ENCODE data around the gene ABL1. TPM values are rescaled to one million over a fixed set of nuclear protein-coding genes. Genes with fewer than 3 reads are reported as not detected.
"Not testable (repeated sequence)": the region's sequence is repeated elsewhere in the genome, so short reads cannot be mapped to it uniquely, and the experiment has no call there.

The ABL1 gene
- total RNA-seq, 2 donors from 2014 or later = 34.9 to 35.8 TPM

GRCh38 chr9:130905902-130906734, 71.1 kb downstream of the ABL1 start:
- Mint-ChIP-seq H3K36me3 (ENCODE audit: low read depth) (no peaks in the 10 kb centered on the region), H3K27me3 (peaks cover 10% of the 10 kb centered on the region), H3K4me1 (no peaks in the 10 kb centered on the region), H3K4me3 (no peak overlapping the region), H3K27ac (no peak overlapping the region)
- H3K9me3 ChIP-seq (ENCODE audit: control insufficient read depth, low read length, poor library complexity, severe bottlenecking) = no peaks in the 10 kb centered on the region
- no peak for DNase-seq
- ATAC-seq = no peak

- ATAC-seq (no peak), DNase-seq (no peak)
- Mint-ChIP-seq H3K27ac (no peak overlapping the region), H3K4me1 (no peaks in the 10 kb centered on the region), H3K36me3 (ENCODE audit: low read depth) (no peaks in the 10 kb centered on the region), H3K27me3 (peaks cover 10% of the 10 kb centered on the region), H3K4me3 (no peak overlapping the region)
- no peaks in the 10 kb centered on the region for H3K9me3 ChIP-seq (ENCODE audit: control insufficient read depth, low read length, poor library complexity, severe bottlenecking)
Observed at GRCh38 chr9:130906735-130907416, 71.8 kb downstream of the ABL1 start.

GRCh38 chr9:130908146-130908877, 73.3 kb downstream of the ABL1 start:
- DNase-seq = no peak
- Mint-ChIP-seq H3K36me3 (ENCODE audit: low read depth) (no peaks in the 10 kb centered on the region), H3K27me3 (peaks cover 10% of the 10 kb centered on the region)

GRCh38 chr9:130908878-130909355, 73.9 kb downstream of the ABL1 start:
- H3K9me3 ChIP-seq (ENCODE audit: control insufficient read depth, low read length, poor library complexity, severe bottlenecking) = no peaks in the 10 kb centered on the region
- H3K4me1 Mint-ChIP-seq = no peaks in the 10 kb centered on the region
- no peak overlapping the region for H3K4me3 Mint-ChIP-seq
- H3K36me3 Mint-ChIP-seq (ENCODE audit: low read depth) = no peaks in the 10 kb centered on the region
- ATAC-seq (no peak), DNase-seq (no peak)
- H3K27me3 Mint-ChIP-seq = peaks cover 4% of the 10 kb centered on the region
- no peak overlapping the region for H3K27ac Mint-ChIP-seq

More at GRCh38 chr9:130908146-130908877, 73.3 kb downstream of the ABL1 start:
- no peak overlapping the region for H3K27ac Mint-ChIP-seq
- H3K9me3 ChIP-seq (ENCODE audit: control insufficient read depth, low read length, poor library complexity, severe bottlenecking) = no peaks in the 10 kb centered on the region
- H3K4me3 Mint-ChIP-seq = no peak overlapping the region
- no peaks in the 10 kb centered on the region for H3K4me1 Mint-ChIP-seq
- no peak for ATAC-seq

GRCh38 chr9:130910041-130910440, 75.0 kb downstream of the ABL1 start:
- not testable (repeated sequence) for H3K27ac Mint-ChIP-seq; H3K27me3 Mint-ChIP-seq; ATAC-seq; H3K9me3 ChIP-seq (ENCODE audit: control insufficient read depth, low read length, poor library complexity, severe bottlenecking); H3K36me3 Mint-ChIP-seq (ENCODE audit: low read depth); DNase-seq; H3K4me1 Mint-ChIP-seq; H3K4me3 Mint-ChIP-seq

GRCh38 chr9:130910670-130911069, 75.6 kb downstream of the ABL1 start:
- not testable (repeated sequence) for H3K27me3 Mint-ChIP-seq; DNase-seq; H3K27ac Mint-ChIP-seq; H3K9me3 ChIP-seq (ENCODE audit: control insufficient read depth, low read length, poor library complexity, severe bottlenecking); H3K4me1 Mint-ChIP-seq; H3K4me3 Mint-ChIP-seq; H3K36me3 Mint-ChIP-seq (ENCODE audit: low read depth); ATAC-seq

GRCh38 chr9:130911254-130912049, 76.4 kb downstream of the ABL1 start:
- H3K4me1 Mint-ChIP-seq = no peaks in the 10 kb centered on the region
- DNase-seq = no peak
- H3K36me3 Mint-ChIP-seq (ENCODE audit: low read depth) = no peaks in the 10 kb centered on the region

GRCh38 chr9:130912932-130913598, 78.0 kb downstream of the ABL1 start:
- no peak for ATAC-seq
- no peak overlapping the region for H3K4me3 Mint-ChIP-seq

More at GRCh38 chr9:130911254-130912049, 76.4 kb downstream of the ABL1 start:
- ATAC-seq = no peak
- Mint-ChIP-seq H3K27me3 (no peaks in the 10 kb centered on the region), H3K27ac (no peak overlapping the region), H3K4me3 (no peak overlapping the region)
- H3K9me3 ChIP-seq (ENCODE audit: control insufficient read depth, low read length, poor library complexity, severe bottlenecking) = no peaks in the 10 kb centered on the region

GRCh38 chr9:130913599-130914416, 78.8 kb downstream of the ABL1 start:
- Mint-ChIP-seq H3K27ac (no peak overlapping the region), H3K4me1 (no peaks in the 10 kb centered on the region), H3K4me3 (no peak overlapping the region), H3K36me3 (ENCODE audit: low read depth) (no peaks in the 10 kb centered on the region), H3K27me3 (peaks cover 7% of the 10 kb centered on the region)
- DNase-seq (no peak), ATAC-seq (no peak)
- no peaks in the 10 kb centered on the region for H3K9me3 ChIP-seq (ENCODE audit: control insufficient read depth, low read length, poor library complexity, severe bottlenecking)

More at GRCh38 chr9:130912932-130913598, 78.0 kb downstream of the ABL1 start:
- no peak overlapping the region for H3K27ac Mint-ChIP-seq
- no peak for DNase-seq
- no peaks in the 10 kb centered on the region for H3K36me3 Mint-ChIP-seq (ENCODE audit: low read depth)
- peaks cover 7% of the 10 kb centered on the region for H3K27me3 Mint-ChIP-seq
- no peaks in the 10 kb centered on the region for H3K9me3 ChIP-seq (ENCODE audit: control insufficient read depth, low read length, poor library complexity, severe bottlenecking)
- H3K4me1 Mint-ChIP-seq = no peaks in the 10 kb centered on the region

- Mint-ChIP-seq H3K4me1 (no peaks in the 10 kb centered on the region), H3K27ac (no peak overlapping the region), H3K4me3 (no peak overlapping the region), H3K36me3 (ENCODE audit: low read depth) (no peaks in the 10 kb centered on the region), H3K27me3 (peaks cover 7% of the 10 kb centered on the region)
- DNase-seq (no peak), ATAC-seq (no peak)
- no peaks in the 10 kb centered on the region for H3K9me3 ChIP-seq (ENCODE audit: control insufficient read depth, low read length, poor library complexity, severe bottlenecking)
Observed at GRCh38 chr9:130914417-130915095, 79.5 kb downstream of the ABL1 start.

- no peak for DNase-seq
- ATAC-seq = no peak
Observed at GRCh38 chr9:130915096-130915447, 80.0 kb downstream of the ABL1 start.

More at GRCh38 chr9:130915096-130915447, 80.0 kb downstream of the ABL1 start:
- Mint-ChIP-seq H3K27me3 (peaks cover 7% of the 10 kb centered on the region), H3K36me3 (ENCODE audit: low read depth) (no peaks in the 10 kb centered on the region), H3K4me1 (no peaks in the 10 kb centered on the region), H3K27ac (no peak overlapping the region), H3K4me3 (no peak overlapping the region)
- no peaks in the 10 kb centered on the region for H3K9me3 ChIP-seq (ENCODE audit: control insufficient read depth, low read length, poor library complexity, severe bottlenecking)
